Measurements from ENCODE around the gene TNIP1.

TNIP1 gene

GRCh38 chr5:151040211-151040747 lies 40.6 kb downstream of the TNIP1 start:
- DNase-seq (ENCODE audit: low read depth): peak; percentile 19

- DNase-seq (ENCODE audit: low read depth): no peak
These were observed 41.2 kb downstream of the TNIP1 start for GRCh38 chr5:151039665-151040064.

- no peak for DNase-seq (ENCODE audit: low read depth)
These were observed 42.0 kb downstream of the TNIP1 start for GRCh38 chr5:151038801-151039238.

DNA sequence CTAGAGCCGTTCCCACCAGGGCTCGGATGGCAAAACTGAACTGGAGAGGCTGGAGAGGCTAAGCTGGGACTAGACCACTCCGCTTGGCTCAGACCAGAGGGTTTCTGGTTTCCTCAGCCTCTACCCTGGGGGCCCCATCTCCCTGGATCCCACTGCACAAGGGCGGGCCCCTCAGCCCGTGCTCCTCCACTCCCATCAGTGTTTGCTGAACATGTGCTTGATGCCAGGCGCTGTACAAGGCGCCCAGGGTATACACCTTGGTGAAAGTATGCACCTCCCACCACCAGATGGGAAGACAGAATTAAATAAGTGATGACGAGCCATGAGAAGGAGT lies 42.5 kb downstream of the TNIP1 start:
- DNase-seq (ENCODE audit: low read depth): no peak

DNA sequence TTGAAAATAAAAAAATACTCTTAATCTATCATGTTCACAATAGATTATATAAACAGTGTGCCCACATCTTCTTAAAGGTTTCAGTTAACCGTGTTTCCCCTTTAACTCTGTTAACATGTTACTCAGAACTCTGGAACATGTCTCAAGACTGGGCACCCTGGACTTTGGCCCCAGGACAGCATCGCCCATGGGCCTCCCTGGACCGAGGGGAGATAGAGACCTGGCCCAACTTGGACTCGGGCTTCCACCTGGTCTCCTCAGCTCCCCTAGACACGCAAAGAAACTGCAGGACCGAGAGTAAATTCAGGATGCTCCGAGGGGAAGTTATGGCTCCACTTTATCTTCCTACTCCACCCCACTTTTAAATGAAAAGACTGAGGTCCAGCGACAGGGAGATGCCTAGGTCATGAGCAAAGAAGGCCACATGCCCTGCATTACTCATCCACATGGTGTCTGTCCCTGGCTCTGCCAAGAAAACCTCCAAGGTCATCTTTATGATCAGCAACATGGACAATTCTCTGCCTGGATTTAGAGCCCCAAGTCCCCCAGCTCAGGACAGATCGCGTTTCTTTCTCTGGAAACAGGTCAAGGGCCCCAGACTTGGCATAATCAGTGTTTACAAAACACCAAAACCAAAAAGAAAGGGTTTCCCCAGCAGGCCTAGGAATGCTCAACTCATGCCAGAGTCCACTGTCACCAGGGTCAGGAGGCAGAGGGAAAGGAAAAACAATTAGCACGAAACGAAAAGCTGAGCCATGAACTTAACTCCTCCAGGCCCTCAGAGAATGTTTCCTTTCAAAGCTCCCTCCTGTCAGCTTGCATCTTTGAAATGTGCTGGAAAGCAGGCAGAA lies 43.0 kb downstream of the TNIP1 start:
- peak; percentile 88 for DNase-seq (ENCODE audit: low read depth)

GRCh38 chr5:151036556-151036955 lies 44.3 kb downstream of the TNIP1 start:
- no peak for DNase-seq (ENCODE audit: low read depth)

- DNase-seq (ENCODE audit: low read depth): no peak
These were observed 46.1 kb downstream of the TNIP1 start for GRCh38 chr5:151034422-151035379.

- no peak for DNase-seq (ENCODE audit: low read depth)
These were observed 47.5 kb downstream of the TNIP1 start for GRCh38 chr5:151033217-151033934.

- DNase-seq (ENCODE audit: low read depth): no peak
These were observed 49.3 kb downstream of the TNIP1 start for GRCh38 chr5:151031554-151031953.

DNA sequence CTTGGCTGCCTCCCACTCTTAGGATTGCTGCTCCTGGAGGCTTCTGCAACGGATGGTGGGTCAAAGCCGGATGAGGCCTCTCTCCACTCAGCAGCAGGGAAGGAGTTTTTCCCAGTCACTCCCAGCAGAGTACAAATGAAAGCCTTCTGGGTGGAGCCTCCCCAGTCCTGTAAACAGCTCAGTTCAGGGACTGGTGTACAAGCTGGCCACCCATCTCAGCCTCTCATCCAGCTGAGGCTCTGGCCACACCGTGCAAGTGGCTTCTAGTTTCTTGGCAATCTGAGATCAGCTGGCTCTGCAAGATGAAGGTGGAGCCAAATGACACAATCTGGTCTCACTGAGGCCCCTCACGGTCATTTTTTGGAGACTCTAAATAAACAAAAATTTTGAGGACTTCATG lies 50.5 kb downstream of the TNIP1 start:
- DNase-seq (ENCODE audit: low read depth): peak; percentile 74

DNA sequence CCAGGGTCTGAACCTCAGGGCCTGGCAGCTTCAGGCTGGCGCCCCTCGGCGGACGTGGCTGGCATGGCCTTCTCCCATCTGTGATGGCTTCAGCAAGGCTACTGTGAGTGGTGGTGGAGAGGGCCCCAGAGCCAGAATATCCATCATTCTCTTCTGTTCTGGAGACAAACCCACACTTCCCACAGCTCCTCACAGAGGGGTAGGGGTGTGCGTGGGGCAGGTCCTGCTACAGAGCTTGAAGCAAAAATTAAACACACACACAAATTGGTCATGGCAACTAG lies 50.8 kb downstream of the TNIP1 start:
- DNase-seq (ENCODE audit: low read depth): no peak

- no peak for DNase-seq (ENCODE audit: low read depth)
These were observed 51.4 kb downstream of the TNIP1 start for GRCh38 chr5:151029179-151030055.

DNA sequence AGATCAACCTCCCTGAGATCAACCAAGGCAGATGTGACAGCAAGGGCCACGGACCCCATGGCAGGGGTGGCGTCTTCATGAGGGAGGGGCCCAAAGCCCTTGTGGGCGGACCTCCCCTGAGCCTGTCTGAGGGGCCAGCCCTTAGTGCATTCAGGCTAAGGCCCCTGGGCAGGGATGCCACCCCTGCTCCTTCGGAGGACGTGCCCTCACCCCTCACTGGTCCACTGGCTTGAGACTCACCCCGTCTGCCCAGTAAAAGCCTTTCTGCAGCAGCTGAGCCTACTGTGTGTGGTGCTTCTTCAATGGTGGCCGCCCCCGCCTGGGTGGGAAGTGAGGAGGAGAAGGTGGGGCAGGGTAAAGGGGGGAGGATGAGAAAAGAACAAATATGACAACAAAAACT lies 52.1 kb downstream of the TNIP1 start:
- no peak for DNase-seq (ENCODE audit: low read depth)

DNA sequence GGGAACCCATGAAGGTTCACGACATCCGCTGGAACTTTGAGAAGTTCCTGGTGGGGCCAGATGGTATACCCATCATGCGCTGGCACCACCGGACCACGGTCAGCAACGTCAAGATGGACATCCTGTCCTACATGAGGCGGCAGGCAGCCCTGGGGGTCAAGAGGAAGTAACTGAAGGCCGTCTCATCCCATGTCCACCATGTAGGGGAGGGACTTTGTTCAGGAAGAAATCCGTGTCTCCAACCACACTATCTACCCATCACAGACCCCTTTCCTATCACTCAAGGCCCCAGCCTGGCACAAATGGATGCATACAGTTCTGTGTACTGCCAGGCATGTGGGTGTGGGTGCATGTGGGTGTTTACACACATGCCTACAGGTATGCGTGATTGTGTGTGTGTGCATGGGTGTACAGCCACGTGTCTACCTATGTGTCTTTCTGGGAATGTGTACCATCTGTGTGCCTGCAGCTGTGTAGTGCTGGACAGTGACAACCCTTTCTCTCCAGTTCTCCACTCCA lies 52.8 kb downstream of the TNIP1 start:
- DNase-seq (ENCODE audit: low read depth): no peak

- peak; percentile 14 for DNase-seq (ENCODE audit: low read depth)
These were observed 54.2 kb downstream of the TNIP1 start for GRCh38 chr5:151026679-151027078.

- no peak for DNase-seq (ENCODE audit: low read depth)
These were observed 54.7 kb downstream of the TNIP1 start for GRCh38 chr5:151026088-151026487.

DNA sequence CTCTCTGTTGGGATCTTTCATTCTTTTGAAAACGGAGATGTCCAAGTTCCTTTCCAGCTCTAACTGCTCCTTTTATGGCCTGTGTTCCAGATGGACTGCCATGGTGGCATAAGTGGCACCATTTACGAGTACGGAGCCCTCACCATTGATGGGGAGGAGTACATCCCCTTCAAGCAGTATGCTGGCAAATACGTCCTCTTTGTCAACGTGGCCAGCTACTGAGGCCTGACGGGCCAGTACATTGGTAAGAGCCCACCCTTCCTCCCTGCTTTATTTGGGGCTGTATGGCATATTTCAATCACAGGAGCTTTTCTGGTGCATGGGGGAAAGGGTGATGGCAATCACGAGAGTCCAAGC lies 55.6 kb downstream of the TNIP1 start:
- DNase-seq (ENCODE audit: low read depth): no peak

DNA sequence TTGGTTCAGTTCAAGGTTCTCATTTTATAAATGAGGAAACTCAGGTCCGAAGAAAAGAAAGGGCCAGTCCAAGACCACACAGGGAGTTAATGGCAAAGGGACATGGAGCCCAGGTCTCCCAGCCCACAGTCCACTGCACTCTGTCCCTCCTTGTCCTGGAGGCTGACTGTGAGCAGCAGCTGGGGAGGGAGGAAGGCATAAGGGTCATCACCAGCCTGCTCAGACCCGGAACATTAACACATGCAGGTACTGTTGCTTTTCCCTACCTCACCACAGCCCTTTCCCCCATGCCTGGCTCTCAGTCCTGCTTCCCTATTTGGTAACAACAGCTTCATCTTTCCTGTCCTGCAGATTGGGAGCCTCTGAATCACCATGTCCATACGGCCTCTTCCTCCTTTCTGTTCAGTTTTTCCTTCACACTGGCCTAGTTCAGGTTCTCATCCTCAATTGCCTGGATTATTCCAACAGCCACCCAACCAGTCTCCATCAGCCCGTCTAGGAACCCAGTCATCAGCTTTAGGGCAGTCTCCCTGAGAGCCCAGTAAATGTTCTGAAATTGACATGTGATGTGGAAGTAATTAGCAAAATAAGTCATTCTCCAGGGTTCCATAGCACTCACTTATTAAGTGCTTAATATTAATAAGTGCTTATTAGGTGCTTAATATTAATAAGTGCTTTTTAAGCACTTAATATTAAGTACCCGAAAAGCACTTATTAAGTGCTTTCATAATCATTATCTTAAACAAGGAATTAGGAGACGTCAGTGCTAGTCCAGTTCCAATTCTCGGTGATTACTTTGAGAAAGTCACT lies 56.2 kb downstream of the TNIP1 start:
- DNase-seq (ENCODE audit: low read depth): no peak

GRCh38 chr5:151023651-151024050 lies 57.2 kb downstream of the TNIP1 start:
- peak; percentile 77 for DNase-seq (ENCODE audit: low read depth)

- peak; percentile 40 for DNase-seq (ENCODE audit: low read depth)
These were observed 57.7 kb downstream of the TNIP1 start for GRCh38 chr5:151023047-151023615.

All from fibroblast of gingiva (primary cell).